Activated CD8-positive, alpha-beta memory T cell treated with anti-CD3 and anti-CD28 coated beads for 1 hour (primary cell): ENCODE measurements around the gene MTMR3.

Source experiments
- DNase-seq, 2 donors: peaks; one replicate each; pipeline ENCODE4 v3.0.0-alpha.2; 2020; ENCODE audit warnings: low read depth in 1 of 2; ENCODE audit errors: extremely low read depth in 1 of 2

MTMR3 gene

DNA sequence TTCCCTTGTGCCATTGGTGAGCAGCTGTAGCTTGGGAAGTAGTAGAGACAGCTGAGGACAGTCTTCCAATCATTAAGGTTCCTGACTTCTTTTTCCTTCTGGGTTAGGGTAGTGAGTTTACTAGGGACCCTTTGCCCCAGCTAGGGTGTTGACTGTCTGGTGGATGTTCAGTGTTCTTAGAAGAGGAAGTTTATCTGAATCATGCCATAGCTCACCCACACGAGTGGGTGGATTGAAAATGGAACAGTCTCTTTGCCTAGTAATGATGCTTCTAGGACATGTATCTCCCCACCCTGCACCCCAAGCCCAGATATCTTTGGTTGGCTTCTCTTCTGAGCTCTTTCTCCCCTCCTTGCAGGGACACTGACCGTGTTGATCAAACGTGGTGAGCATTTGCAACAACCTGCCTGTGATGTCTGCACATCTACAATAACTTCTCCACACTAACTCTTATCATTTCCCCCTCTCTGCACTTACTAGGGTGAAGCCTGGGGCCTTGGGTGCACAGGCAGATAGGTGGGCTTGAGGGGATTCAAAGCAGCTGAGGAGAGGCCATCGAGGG is 140.2 kb downstream of the MTMR3 start:
- no peak for DNase-seq

DNA sequence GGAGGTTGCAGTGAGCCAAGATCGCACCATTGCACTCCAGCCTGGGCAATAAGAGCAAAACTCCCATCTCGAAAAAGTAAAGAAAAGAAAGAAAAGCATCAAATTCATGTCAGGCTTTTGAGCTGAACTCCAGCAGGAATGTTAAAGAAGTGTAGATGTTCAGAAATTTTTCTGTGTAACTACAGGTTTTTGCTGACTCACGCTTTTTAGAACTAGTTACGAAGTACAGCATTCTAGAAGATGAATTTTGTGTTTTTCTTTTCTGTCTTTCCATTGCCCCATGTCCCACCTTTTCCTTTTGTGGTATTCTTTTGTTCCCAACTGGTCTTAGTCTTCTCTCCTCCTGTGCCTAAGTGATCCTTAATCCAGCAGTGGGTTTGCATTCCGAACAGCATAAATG is 141.3 kb downstream of the MTMR3 start:
- no peak for DNase-seq

DNA sequence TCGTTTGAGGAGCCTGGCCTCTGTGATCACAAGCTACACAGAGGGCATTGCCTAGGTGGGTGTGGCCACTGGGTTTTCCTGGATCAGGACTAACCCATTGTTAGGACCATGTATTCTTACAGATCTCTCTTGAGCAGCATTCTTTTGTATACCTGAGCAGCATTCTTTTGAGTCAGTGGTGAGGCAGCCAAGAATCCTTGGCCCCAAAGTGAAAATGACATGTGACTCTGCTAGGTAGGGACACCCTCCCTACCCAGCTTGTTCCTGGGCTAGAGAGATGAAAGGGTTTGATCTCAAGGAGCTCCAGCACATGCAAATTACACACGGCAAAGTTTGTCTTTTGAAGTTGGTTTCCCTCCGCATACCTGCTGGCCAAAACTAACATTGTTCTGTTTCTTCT is 142.2 kb downstream of the MTMR3 start:
- no peak for DNase-seq

DNA sequence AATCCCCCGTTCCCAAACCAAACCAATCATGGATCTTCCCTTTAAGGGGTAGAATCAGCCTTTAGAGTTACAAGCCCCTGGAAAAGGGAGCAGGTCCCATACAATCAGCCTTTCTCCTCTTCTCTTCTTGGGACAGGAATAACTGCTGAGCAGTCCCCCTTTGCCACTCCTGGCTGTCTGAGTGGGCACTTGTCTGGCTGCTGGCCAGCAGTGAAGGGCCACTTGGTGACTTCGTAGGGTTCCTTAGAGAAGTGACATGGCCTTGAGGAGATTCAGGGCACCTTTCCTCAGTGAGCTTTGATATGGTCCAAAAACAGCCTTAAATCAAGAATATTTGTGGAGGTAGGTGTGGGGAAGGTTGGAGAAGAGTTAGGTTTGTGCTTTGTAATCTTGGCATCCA is 143.8 kb downstream of the MTMR3 start:
- DNase-seq, result no peak

DNA sequence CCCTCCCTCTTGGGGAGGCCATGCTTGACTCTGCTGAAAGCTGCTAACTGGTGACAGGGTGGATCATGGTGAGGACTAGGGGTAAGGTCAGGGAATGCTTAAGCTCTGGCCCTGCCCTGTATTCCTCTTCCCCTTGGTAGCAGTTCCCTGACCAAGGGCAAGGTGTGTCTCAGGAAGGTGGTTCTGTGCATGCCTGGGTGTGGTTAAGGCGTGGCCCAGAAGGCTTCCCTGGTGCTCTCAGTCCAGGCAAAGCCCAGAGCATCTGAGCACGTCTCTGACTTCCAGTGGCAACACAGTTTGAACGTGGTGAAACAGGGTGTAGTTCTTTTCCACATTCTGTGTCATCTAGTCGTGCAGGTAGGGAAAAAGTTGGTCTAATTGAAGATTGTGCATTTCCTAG is 144.2 kb downstream of the MTMR3 start:
- no peak for DNase-seq

DNA sequence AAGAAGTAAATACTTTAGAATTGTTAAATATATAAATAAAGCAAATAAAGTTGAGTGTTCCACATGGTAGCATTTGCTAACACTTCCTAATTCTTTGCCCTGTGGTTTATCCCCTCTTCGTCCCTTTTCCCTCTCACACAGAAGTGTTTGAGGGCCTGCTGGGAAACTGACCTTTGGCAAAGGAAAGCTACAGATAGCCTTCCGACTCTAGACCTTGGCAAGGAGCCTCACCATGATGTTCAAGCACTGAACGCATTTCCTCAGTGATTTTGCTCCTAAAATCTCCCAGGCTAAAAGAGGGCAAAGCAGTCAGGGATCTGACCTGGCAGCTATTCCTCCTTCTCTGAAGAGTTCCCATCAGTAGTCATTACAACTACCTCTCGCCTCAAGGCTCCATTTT is 144.8 kb downstream of the MTMR3 start:
- DNase-seq, result no peak

DNA sequence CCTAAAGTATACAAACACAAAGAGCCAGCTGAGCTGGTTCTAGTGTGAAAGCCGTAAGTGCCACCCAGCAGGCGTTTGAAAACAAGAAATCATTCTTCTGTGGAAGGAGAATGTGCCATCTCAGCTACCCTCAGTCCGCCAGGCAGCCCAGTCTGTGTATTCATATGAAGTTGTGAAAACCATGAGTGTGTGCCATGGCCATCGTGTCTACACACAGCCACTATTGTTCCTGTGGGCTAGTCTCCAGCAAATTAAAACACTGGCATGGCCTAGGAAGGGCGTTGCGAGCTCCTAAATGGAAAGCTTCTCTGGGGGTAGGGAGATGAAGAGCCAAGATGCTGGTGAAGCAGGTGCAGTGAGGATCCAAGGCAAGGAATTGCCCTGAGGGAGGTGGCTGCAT is 145.8 kb downstream of the MTMR3 start:
- DNase-seq, result no peak

DNA sequence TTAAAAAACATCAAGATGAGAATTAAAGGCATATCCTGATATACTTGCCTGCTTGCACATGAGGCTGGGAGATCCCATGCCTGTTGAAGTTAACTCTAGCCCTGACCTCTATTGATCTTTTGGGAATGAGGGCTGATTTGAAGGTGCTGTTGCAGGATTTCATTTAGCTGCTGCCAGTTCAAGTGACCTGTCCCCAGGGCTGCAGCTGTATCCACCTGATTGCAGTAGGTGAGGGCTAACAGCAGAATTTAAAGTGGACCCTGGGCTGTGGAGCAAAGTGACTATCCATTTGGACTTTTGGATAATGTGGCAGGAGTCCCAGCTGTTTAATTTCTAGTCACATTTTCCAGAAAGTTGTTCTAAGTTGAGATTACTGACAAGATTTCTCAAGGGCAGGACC is 146.5 kb downstream of the MTMR3 start:
- DNase-seq, result no peak

DNA sequence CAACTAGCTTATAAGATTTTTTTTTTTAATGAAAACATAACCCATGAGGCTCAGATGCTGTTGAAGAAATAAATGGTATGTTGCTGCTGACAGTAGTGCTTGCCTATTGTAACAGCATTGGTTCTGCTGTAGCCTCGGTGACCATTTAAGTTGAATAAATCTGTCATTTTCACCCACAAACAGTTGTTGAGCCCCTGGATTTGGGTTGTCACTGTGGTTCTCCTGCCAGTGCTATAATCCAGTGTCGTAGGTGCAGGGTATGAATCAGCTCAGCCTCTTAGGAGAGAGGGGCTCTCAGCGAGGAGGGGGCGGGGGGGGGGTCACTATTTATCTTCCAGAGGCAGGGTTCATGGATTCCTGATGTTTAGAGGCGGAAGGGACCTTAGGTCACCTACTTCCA is 147.4 kb downstream of the MTMR3 start:
- DNase-seq, result no peak

DNA sequence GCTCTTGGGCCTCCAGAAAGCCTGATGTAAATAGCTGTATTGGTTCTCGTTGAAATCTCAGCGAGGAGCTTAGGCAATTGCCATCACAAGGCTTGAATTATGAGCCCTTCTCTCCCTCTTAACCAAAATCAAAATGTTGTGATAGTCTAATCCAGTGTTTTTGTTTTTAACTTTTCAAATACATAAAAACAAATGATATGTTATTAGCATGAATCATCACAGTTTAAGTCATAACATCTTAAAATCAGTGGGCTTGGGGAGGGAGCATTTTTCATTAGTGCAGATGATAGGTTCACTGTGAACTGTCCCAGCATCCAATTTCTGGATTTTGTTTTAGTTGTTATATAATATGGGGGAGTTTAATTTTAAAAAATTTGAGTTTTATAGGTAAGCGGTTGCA is 148.4 kb downstream of the MTMR3 start:
- DNase-seq, result no peak

DNA sequence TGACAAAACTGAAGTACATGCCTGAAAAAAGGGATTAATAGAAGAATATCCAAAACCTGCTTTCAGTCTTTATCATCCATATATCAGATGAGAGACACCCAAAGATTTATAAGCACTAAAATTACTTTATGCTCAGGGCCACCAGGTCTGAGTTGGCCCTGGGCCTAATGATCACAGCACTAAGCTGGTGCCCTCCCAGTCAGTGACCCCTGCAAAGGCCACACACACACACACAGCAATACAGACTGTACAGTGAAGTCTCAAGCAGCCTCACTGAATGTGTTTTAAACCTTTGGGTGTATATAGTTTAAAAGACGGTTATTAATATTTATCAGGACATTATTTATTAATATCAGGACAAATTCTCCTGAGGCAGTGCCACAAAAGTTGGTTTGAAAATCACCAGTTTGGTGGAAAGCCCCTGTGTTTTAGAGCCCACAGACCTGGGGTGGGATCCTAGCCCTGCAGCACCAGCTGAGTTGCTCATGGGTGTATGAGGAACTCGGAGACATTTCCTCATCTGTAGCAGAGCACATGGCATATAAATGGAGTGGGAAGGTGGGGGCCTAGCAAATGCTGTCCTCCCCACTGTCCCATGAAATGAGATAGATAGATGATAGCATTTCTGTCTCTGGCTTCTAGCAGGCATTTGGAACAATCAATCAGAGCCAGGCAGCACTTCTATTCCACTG is 148.9 kb downstream of the MTMR3 start:
- no peak for DNase-seq

DNA sequence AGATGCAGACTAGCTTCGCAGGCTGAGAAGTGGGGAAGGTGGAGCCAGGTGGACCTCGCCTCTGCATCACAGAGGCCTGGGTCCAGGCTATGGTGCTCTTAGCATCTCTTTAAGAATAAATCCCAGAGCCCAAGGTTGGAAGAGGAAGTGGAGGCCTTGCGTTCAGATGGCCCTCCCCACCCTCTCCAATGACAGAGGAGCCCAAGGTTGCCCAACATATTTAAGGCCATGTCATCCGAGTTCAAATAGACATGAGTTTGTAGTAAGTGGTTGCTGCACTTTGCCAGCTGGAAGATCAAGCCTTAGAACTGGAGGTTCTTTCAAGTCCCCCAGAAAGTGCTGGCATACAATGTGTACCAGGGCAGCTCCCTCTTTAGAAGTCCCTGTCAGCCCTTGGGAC is 150.2 kb downstream of the MTMR3 start:
- DNase-seq, result no peak

DNA sequence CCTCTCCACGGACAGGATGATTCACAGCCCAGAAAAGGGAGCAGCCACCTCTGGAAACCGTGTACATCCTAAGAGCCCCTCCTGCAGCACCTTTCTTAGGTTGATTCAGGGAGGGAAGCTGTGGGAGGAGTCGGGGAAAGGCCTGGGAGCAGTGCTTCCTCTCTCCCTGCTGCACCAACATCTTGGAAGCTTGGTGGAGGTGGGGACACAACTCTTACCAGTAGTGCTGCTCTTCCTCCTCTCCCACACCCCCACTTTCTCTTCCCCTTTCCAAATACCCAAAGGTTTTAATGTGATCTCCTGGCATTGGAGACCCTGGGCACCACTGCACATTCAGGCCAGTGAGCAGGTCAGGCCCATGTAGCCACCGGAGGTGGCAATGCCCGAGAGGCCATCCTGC is 150.9 kb downstream of the MTMR3 start:
- DNase-seq, result no peak

DNA sequence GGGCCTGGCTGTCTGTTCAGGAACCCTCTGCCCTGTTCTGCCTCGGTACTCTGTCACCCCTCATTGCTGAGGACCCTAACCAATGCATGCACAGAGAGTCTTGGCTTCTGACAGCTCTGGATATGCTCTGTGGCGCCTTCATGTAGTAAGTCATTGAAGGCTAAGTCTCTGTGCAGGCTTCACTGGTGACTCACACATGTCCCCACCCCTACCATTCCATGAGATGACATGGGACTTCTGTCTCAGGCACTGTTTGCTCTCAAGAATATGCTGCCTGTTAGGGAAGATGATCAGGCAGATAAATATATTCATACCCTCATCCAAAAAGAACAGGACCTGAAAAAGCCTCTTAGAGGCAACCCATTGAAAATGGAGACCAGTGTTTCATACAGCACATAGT is 153.7 kb downstream of the MTMR3 start:
- no peak for DNase-seq

DNA sequence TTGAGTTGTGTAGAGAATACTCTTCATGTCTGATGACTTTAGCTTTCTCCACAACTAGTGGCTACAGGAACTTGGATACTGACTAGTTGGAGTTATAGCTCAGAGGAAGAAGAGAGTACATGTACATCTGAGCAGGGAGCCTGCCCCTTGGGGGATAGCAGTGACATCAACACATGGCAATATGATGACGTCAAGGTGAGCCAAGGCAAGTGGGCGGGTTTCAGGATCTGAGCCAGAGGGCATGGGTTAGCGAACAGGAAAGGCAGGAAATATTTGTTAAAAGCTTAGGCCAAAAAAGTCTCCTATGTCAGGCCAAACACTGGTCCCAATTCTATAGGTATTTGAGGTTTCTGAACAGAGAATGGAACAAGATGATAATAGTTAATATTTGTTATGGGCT is 155.2 kb downstream of the MTMR3 start:
- DNase-seq, result no peak

DNA sequence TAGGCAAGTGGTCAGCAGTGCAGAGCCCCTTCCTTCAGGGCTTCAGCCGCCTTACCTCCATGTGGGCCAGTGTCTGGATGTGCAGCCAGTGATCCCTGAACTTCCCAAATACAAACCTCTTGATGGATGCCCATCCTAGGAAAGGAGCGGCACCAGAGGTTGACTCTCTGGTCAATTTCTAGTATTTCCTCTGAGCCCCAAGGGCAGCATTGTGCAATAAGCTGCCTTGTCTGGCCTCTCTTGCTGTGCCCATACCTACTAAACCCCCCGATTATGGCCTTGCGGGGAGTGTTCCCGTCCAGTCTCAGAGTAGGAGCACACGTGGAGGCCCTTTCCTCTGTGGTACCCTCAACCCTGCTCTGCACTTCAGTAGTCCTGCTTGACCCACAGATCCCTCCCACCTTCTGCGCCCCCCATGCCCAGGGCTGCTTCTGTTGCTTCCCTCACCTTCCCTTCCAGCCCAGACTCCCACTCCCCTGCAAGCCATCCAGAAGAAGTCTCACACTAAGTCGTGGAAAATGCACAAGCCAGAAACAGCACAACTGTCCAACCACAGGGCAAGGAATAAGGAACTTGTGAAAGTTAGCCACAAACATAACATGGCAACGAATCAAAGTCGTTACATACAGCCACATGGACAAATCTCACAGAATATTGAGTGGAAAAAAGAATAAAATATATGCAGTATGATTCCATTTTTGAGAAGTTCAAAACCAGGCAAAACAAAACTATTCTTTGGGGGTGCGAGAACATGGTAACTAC is 157.7 kb downstream of the MTMR3 start:
- no peak for DNase-seq

DNA sequence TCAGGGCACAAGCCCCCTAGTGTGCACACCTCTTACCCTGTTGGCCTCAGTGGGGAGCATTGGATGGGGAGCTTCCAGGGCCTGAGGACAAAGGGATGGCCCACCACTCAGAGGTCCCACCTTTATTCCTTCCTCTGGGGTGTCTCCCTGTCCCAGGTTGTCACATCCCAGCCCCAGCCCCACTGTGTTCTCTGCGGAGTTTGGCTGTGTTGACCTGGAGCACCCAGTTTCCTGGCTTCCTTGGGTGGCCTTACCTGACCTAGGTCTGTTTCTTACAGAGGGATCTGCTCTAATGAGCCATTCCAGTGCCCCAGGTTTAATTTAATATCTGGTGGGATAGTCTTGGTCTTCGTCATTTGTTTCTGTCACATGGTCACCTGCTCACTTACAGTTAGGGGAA is 158.5 kb downstream of the MTMR3 start:
- no peak for DNase-seq

DNA sequence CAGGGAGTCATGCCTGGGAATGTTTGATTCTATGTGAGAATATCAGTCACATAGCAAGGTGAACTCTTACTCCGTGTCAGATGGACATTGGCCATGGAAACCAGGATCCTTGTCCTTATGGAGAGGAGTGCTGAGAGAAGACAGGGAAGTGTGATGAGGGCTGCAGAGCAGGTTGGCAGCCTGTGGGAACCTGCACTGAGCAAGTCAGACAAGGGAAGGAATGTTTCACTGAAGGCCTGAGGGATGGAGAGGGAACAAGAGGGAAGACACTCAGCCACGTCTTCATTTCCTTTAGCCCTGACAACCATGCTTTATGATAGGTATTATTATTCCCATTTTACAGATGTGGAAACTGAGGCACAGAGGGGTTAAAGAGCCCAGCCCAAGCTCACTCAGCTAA is 158.9 kb downstream of the MTMR3 start:
- no peak for DNase-seq

DNA sequence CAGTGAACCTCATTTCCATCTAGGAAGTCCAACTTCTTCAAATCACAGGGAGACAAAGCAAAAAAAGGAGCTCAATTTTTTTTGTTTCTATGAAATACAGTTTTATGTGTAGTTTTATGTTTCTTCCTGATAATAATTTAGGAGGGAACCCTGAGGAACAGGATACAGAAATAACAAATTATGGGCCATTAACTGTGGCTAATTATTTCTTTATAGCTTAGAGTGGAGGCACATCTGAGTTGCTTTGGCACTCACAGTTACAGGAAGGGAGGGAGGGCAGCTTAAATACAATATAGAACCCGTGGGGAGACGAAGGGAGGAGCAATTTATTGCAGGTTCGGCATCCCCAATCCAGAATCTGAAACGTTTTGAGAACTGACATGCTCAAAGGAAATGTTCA is 160.2 kb downstream of the MTMR3 start:
- no peak for DNase-seq

DNA sequence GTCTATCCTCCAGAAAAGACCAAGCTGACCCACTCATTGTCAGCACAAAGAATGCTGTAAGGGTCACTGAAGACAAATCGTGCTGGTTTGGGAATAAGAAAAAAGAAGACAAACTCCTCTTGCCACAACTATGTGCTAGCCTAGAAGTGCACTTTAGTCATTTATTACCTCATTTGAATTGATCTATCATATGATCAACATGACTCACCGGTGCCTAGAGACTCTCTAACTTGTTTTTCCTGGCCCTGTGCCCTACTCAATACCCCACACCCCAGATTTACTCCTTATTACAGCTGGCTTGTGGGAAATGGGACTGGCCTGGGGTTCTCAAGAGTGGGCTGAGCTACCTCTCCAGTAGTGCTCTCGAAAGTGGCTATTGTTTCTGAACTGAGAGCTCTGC is 161.4 kb downstream of the MTMR3 start:
- DNase-seq, result no peak

DNA sequence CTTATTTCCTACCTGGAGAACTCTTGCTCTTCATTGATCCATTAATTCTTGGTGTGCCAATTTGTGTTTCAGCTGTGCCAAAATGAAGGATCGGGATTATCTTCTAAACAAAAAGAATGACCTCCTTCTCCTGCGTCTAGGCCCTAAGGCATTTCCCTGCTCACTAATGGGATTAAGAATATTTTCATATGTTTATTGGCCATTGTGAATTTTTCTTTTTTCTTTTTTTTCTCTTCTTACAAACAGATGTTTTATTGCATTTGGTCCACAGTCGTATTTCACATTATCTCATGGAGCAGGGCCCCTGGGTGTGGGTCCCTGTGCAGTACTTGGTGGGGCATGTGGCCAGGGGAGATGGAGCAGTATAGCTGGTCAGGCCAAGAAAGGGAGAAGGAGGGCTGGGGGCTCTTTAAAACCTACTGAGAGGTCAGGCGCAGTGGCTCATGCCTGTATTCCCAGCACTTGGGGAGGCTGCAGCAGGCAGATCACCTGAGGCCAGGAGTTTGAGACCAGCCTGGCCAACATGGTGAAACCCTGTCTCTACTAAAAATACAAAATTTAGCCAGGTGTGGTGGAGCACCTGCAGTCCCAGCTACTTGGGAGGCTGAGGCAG is 162.0 kb downstream of the MTMR3 start:
- no peak for DNase-seq

DNA sequence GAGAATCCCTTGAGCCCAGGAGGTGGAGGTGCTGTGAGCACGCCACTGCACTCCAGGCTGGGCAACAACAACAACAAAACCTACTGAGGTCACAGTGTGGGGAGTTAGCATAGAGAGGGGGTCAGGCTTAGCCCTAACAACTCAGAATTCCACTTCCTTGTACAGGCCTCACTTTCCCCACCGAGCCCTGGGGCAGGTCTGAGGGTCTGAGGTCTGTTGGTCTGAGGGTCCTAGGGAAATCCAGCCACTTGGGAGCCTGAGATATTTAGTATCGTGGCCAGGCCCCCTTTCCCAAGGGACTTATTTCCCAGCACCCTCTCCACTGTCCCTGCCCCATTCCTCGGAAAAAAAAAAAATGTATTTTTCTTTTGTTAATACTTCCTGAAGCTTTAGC is 162.5 kb downstream of the MTMR3 start:
- no peak for DNase-seq
